ENCODE results near the gene EREG.

Gene EREG

DNA sequence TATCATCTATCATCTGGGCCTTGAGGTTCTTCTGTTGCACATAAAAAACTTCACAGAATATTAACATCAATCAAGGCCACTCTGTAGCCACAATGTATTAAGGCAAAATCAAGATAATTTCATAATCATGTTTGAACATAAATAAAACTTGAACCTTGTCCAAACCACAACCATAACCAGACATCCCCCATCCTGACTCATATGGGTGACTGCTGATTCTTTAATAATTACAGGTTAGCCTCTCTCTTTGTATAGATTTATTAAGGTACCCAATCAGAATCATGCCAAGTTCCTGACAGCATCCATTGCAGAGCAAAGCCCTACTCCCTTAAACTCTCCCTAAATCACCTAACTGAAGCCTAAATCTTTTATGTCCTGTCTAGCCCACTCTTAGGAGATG, 63.3 kb downstream of the EREG start:
- DNase-seq (ENCODE audit: low read depth), result no peak

DNA sequence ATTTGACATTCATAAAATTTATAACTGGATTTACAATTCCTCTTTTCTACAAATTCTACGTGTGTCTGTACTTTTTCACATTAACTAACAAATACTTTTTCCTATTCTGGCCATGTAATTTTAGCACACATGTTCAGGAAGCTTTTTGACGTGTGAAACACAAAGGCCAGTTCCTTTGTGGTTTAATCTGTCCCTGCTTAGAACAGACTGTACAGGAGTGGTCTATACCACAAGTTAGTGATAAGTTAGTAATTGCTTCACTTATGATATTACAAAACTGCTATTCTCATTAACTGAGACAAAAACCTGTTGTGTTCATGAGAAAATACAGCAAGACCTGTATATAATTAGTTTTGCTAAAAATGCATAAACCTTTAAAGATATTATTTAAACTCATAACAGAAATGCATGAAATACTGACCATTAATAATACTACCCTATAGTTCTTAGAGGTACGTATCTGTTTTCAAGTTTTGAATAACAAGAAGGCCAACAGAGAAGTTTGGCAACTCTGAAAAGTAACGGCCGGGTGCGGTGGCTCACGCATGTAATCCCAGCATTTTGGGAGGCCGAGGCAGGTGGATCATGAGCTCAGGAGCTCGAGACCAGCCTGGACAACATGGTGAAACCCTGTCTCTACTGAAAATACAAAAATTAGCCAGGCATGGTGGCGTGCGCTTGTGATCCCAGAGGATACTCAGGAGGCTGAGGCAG, 66.3 kb downstream of the EREG start:
- DNase-seq (ENCODE audit: low read depth), result no peak

DNA sequence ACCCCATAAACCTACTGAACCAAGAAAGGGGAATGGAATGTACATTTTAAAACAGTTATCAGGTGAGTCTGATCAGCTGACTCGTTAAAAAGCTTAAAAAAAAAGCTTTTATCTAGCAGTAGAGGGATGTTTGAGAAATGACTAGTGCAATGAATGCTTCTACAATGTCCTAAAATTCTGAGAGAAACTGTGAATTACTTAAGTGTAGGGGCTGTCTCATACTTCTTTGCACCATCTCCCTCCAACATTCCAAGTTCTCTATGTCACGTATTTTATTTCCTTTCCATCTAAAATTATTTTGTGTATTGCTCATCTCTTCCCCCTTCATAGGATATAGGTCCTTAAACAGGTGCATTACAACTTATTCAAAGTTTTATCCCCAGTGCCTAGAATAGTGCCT, 68.1 kb downstream of the EREG start:
- no peak for DNase-seq (ENCODE audit: low read depth)

DNA sequence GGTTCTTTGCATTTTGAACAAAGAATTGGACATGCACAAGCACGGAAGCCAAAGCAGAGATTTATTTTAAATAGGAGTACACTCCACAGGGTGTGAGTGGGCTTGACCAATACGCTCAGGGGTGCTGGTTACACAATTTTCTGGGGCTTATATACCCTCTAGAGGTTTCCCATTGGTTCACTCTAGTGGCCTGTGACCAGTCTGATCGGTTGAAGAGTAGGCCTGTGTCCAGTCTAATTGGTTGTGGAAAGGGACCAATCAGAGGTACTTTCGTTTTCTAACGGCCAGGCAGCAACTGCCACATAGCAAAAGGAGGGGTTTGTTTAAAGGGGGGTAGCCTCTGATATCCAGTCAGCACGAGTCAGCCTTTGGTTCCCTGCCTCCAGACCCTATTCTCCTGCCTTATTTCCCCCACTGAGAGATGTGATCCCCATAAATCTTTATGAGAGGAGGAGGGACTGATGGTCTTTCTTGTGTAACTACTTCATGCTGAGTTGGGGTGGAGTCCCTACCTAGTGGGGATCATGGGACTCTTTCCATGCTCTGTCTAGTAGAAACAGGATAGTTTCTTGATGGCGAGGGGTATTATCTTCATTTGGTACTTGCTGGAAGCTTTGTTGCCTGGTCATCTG, 68.7 kb downstream of the EREG start:
- DNase-seq (ENCODE audit: low read depth), result no peak

DNA sequence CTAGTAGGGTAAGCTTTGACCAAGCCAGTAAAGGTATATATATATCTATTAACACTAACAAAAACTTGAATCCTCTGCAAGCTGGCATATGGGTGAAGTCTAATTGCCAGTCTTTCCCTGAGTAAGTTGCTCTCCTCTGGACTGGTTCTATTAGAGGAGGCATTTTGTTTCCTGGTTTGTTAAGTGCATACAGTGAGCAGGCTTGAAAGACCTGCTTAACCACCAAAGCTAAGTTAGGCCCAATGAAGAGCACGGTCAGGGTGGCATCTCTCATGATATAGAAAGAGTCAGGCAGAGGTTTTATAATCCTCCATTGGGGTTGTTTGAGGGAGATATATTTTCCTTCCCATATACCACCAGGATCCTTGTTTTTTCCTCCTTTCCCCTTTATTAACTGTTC, 70.4 kb downstream of the EREG start:
- no peak for DNase-seq (ENCODE audit: low read depth)

DNA sequence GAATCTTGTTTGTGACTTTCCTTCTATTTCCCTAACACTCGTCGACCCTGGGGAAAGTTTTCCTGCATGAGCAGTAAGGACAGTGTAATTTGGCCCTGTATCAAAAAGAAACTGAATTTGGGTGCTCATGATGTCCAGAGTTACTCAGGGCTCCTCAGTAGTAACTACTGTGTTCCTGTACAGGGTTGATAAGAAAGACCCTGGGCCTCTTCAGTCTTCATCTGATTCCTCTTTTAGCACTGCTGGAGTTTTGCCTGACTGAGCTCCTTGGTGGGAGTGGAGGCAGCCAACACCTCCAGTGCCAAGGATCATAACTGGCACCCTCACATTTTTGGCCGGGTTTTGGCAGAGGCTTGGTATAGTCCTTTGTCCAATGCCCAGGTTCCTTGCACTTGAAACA, 72.9 kb downstream of the EREG start:
- DNase-seq (ENCODE audit: low read depth), result no peak
